GM12878 (cell line): Measurements from ENCODE around the gene FOSL1. TPM values are rescaled to one million over a fixed set of nuclear protein-coding genes. Genes with fewer than 3 reads are reported as not detected.

ENCODE experiments used
- ATAC-seq: fragments of 200-7000 bp; cut with Tn5 transposase; 3 replicates; pipeline ENCODE4 v1.9.1; 2020; ENCODE audit warnings: mild to moderate bottlenecking, moderate library complexity
- BruUV-seq: library from RNA; stranded (reverse); fragments of 400-500 nt; replicated peaks from 2 replicates; lab custom pipeline; 2021; lab: Mats Ljungman, UMichigan
- CTCF ChIA-PET: fragments of 300-600 bp; sonication (Branson Sonifier 250); formaldehyde crosslinking; extraction: SDS; loops from one replicate; lab custom pipeline; 2021; ENCODE audit warnings: inconsistent platforms; lab: Yijun Ruan, JAX
- POLR2A ChIA-PET: fragments of 350-600 bp; formaldehyde crosslinking; extraction: SDS; loops from one replicate; lab custom pipeline; 2021; ENCODE audit warnings: inconsistent platforms; lab: Charles Lee
- RAD21 ChIA-PET: fragments of 300-600 bp; sonication (Branson Sonifier 250); formaldehyde crosslinking; loops from one replicate; lab custom pipeline; 2023; ENCODE audit warnings: antibody characterized with exemption; ENCODE audit not compliant: unreplicated experiment; lab: Charles Lee
- SMC1A ChIA-PET: fragments of 300-600 bp; sonication (Branson Sonifier 250); formaldehyde crosslinking; loops from one replicate; lab custom pipeline; 2023; ENCODE audit not compliant: unreplicated experiment, uncharacterized antibody; lab: Charles Lee
- DNase-seq: peaks from one replicate; pipeline ENCODE4 v3.0.0-alpha.2; 2011; ENCODE audit warnings: low read depth, low spot score
- FAIRE-seq: peaks from 3 replicates; lab custom pipeline; 2011; peaks lifted over from hg19 to GRCh38; lab: Jason Lieb, UNC
- H2AFZ ChIP-seq: 2 replicates; pipeline ENCODE4 v1.6.0; 2011; ENCODE audit warnings: low read depth, low read length, control low read depth; ENCODE audit not compliant: control insufficient read depth
- H3K27ac ChIP-seq: 2 replicates; pipeline ENCODE4 v1.5.1; 2011; ENCODE audit warnings: control low read depth; ENCODE audit not compliant: control insufficient read depth, insufficient read depth
- H3K27me3 ChIP-seq, 2 experiments: replicated peaks in 1 of 2; 2 replicates each; pipeline versions ENCODE4 v1.6.0 to v1.6.1; 2011; ENCODE audit warnings: low read length in 1 of 2; ENCODE audit not compliant: control insufficient read depth in 2 of 2, insufficient read depth in 2 of 2
- H3K36me3 ChIP-seq, 2 experiments: 2 replicates each; pipeline ENCODE4 v1.5.1; 2011; ENCODE audit warnings: low read length in 1 of 2; ENCODE audit not compliant: control insufficient read depth in 2 of 2, insufficient read depth in 2 of 2
- H3K4me1 ChIP-seq: 2 replicates; pipeline ENCODE4 v1.6.1; 2011; ENCODE audit warnings: mild to moderate bottlenecking, low read length, moderate library complexity, mixed read lengths; ENCODE audit not compliant: control insufficient read depth, insufficient read depth
- H3K4me2 ChIP-seq: 2 replicates; pipeline ENCODE4 v1.6.0; 2011; ENCODE audit warnings: control low read depth; ENCODE audit not compliant: control insufficient read depth, insufficient read depth
- H3K4me3 ChIP-seq: fragments of 200-600 bp; sonication (generic); 2 replicates; pipeline ENCODE4 v1.5.1; 2016
- H3K79me2 ChIP-seq: 2 replicates; pipeline ENCODE4 v1.6.0; 2011; ENCODE audit warnings: low read length; ENCODE audit not compliant: control insufficient read depth, insufficient read depth
- H3K9ac ChIP-seq: 2 replicates; pipeline ENCODE4 v1.8.0; 2011; ENCODE audit warnings: low read length, control low read depth, mixed read lengths; ENCODE audit not compliant: control insufficient read depth, insufficient read depth
- H3K9me3 ChIP-seq: replicated peaks from 3 replicates; pipeline ENCODE4 v1.5.1; 2011; ENCODE audit warnings: mild to moderate bottlenecking, low read length; ENCODE audit not compliant: control insufficient read depth, insufficient read depth
- H4K20me1 ChIP-seq: 2 replicates; pipeline ENCODE4 v1.6.0; 2011; ENCODE audit not compliant: control insufficient read depth, insufficient read depth
- BCL3 ChIP-seq: IDR thresholded peaks from 2 replicates; pipeline ENCODE4 v1.6.1; 2011; ENCODE audit warnings: borderline replicate concordance, low read depth, mild to moderate bottlenecking, moderate library complexity, low read length; ENCODE audit not compliant: insufficient read depth, poor library complexity, severe bottlenecking
- CEBPB ChIP-seq, 2 experiments: fragments of 150-350 bp in 1 of 2; IDR thresholded peaks; 2 replicates each; pipeline ENCODE4 v1.6.1; 2012 to 2014; ENCODE audit warnings: low read depth in 2 of 2, low read length in 2 of 2, borderline replicate concordance in 1 of 2, inconsistent platforms in 1 of 2
- CEBPZ ChIP-seq: fragments of 150-350 bp; IDR thresholded peaks from 2 replicates; pipeline ENCODE4 v1.6.1; 2016; ENCODE audit warnings: low read depth, low read length
- EGR1 ChIP-seq, 2 experiments: IDR thresholded peaks; 1 replicate in 1 of 2; 2 replicates in 1 of 2; pipeline ENCODE4 v1.6.1; 2011 to 2012; ENCODE audit warnings: low read depth in 2 of 2, low read length in 2 of 2, borderline replicate concordance in 1 of 2, mild to moderate bottlenecking in 1 of 2, moderate library complexity in 1 of 2
- ESRRA ChIP-seq: IDR thresholded peaks from 2 replicates; pipeline ENCODE4 v1.6.1; 2012; ENCODE audit warnings: mild to moderate bottlenecking, low read length, improper control_type of control experiment
- EZH2 ChIP-seq: IDR thresholded peaks from 2 replicates; pipeline ENCODE4 v1.6.1; 2012; ENCODE audit warnings: low read depth, mild to moderate bottlenecking, control low read depth, inconsistent platforms, low read length, borderline replicate concordance; ENCODE audit not compliant: control insufficient read depth
- HDGF ChIP-seq: fragments of 450-650 bp; IDR thresholded peaks from 2 replicates; pipeline ENCODE4 v1.6.1; 2016; ENCODE audit warnings: antibody characterized with exemption
- IRF4 ChIP-seq: IDR thresholded peaks from 2 replicates; pipeline ENCODE4 v1.6.1; 2011; ENCODE audit warnings: low read depth, low read length
- RELA ChIP-seq: fragments of 450-650 bp; IDR thresholded peaks from 2 replicates; pipeline ENCODE4 v1.8.0; 2014; ENCODE audit warnings: borderline replicate concordance; ENCODE audit not compliant: partially characterized antibody
- RUNX3 ChIP-seq: IDR thresholded peaks from 2 replicates; pipeline ENCODE4 v1.6.1; 2012; ENCODE audit warnings: low read length, inconsistent platforms
- SIN3A ChIP-seq: IDR thresholded peaks from 2 replicates; pipeline ENCODE4 v1.6.1; 2012; ENCODE audit warnings: low read depth, low read length, improper control_type of control experiment
- TBL1XR1 ChIP-seq: IDR thresholded peaks from 2 replicates; pipeline ENCODE4 v1.6.1; 2012; ENCODE audit warnings: low read depth, low read length, improper control_type of control experiment
- ZBTB11 ChIP-seq: fragments of 450-650 bp; formaldehyde crosslinking; IDR thresholded peaks from 2 replicates; pipeline ENCODE4 v1.5.0; 2022; ENCODE audit warnings: mild to moderate bottlenecking, missing genetic modification characterization
- ZNF24 ChIP-seq: fragments of 450-650 bp; IDR thresholded peaks from 2 replicates; pipeline ENCODE4 v1.6.1; 2017; ENCODE audit warnings: antibody characterized with exemption, mild to moderate bottlenecking
- WGBS: methylation state at CpG from one replicate; pipeline ENCODE4 v1.1.6; 2016; ENCODE audit warnings: low lambda C conversion rate; ENCODE audit not compliant: insufficient replicate concordance, insufficient coverage; ENCODE audit errors: missing lambda C conversion rate; 5-methylcytosine and 5-hydroxymethylcytosine counted together
- in situ Hi-C: fragments of 300-500 bp; cut with MboI; formaldehyde crosslinking; loops from 9 replicates; pipeline ENCODE4 v1.14.3; 2018; ENCODE audit warnings: mixed read lengths
- intact Hi-C: fragments of 100-400 bp; cut with micrococcal nuclease; formaldehyde crosslinking; loops from one replicate; pipeline ENCODE4 v1.14.2; 2022; ENCODE audit not compliant: unreplicated experiment
- polyA plus RNA-seq, 11 experiments: library from polyadenylated mRNA; depleted of rRNA in 4 of 11; unstranded in 6 of 11; stranded (reverse) in 5 of 11; fragments of >200 nt; fragmentation: Nextera tagmentation in 4 of 11; fragmentation: Illumina TruSeq in 1 of 11; extraction: Ambion mirVana in 4 of 11; extraction: Trizol in 1 of 11; gene quantifications; 1 replicate in 1 of 11; 2 replicates in 10 of 11; pipeline versions ENCODE4 v1.2.1 to v1.2.3, GENCODE V29; 2011 to 2016; ENCODE audit warnings: inconsistent platforms in 2 of 11, missing spikeins in 2 of 11, low read depth in 1 of 11
- total RNA-seq, 4 experiments: library from RNA; depleted of rRNA in 3 of 4; stranded (reverse); fragments of >200 nt in 3 of 4; fragmentation: Illumina TruSeq in 1 of 4; extraction: Trizol in 1 of 4; gene quantifications; 2 replicates each; pipeline versions ENCODE4 v1.2.1 to v1.2.3, GENCODE V29; 2013 to 2021

The FOSL1 gene
- total and polyA plus RNA-seq, 10 of the 15 experiments (the other 5 are each of a cell fraction or from before 2014, with no cell fraction given), result 0.82 to 5.4 (median 2.1) TPM

- ChIA-PET SMC1A (interaction anchor here (1.1 to 1.7 kb wide), 4 partner anchors 9 to 18 kb away, joined by 4 to 6 read pairs (median 5); partner anchors contain the start of gene FIBP), POLR2A (interaction anchor here (0.7 to 1.2 kb wide), 3 partner anchors 14 to 142 kb away, joined by 3 to 4 read pairs (median 3); no protein-coding TSS in a partner anchor), RAD21 (interaction anchor here (0.6 kb wide), 1 partner anchor 18 kb away, joined by 5 read pairs; the partner anchor contains the start of gene FIBP), CTCF (interaction anchor here (1.1 to 1.8 kb wide), 3 partner anchors 12 to 116 kb away, joined by 4 read pairs; partner anchors contain the start of gene C11orf68)
- H3K9me3 ChIP-seq, result no peaks in the 10 kb centered on the region
- no peak overlapping the region for H3K4me3 ChIP-seq
- FAIRE-seq, result no peak
- ATAC-seq, result no peak
- no peaks in the 10 kb centered on the region for H3K79me2 ChIP-seq
- H3K27ac ChIP-seq, result no peak overlapping the region
- TF ChIP-seq RUNX3 (no peak), ZNF24 (no peak), TBL1XR1 (no peak), IRF4 (no peak), SIN3A (no peak), EGR1 (IDR thresholded peaks at IDR 0.05; ENCODE audit: borderline replicate concordance in 1 of 2, low read depth in 2 of 2, low read length in 2 of 2) (no peak), ZBTB11 (CRISPR knock-in tag) (no peak), ESRRA (no peak), BCL3 (no peak), CEBPZ (no peak), CEBPB (IDR thresholded peaks at IDR 0.05; ENCODE audit: borderline replicate concordance in 1 of 2, low read depth in 2 of 2, low read length in 2 of 2) (no peak), HDGF (no peak), RELA (no peak), EZH2 (no peak)
- intact Hi-C loops, result no loop called here
- 83% methylated on average over 5 of the region's 5 CpGs for WGBS
- no TSS peak for BruUV-seq
- DNase-seq, result no peak
- no peak overlapping the region for H3K9ac ChIP-seq
- H3K4me1 ChIP-seq, result peaks cover 11% of the 10 kb centered on the region
- in situ Hi-C loops, result no loop called here
- no peaks in the 10 kb centered on the region; a peak in 1 of 4 replicates for H3K27me3 ChIP-seq
- no peaks in the 10 kb centered on the region for H3K36me3 ChIP-seq
- no peak overlapping the region for H2AFZ ChIP-seq
- H4K20me1 ChIP-seq, result no peaks in the 10 kb centered on the region
- H3K4me2 ChIP-seq, result no peak overlapping the region
Measured at GRCh38 chr11:65906602-65907001, 6.4 kb upstream of the FOSL1 start.
